ENCODE data around the gene MRAS.

- no peak for TF ChIP-seq EZH2 (IDR thresholded peaks at IDR 0.05; ENCODE audit: low read depth, low read length, severe bottlenecking)
- TF ChIP-seq USF2 (IDR thresholded peaks at IDR 0.05; ENCODE audit: low read length) = no peak
- TF ChIP-seq RAD21 (IDR thresholded peaks at IDR 0.05 in 1 of 2, conservative IDR thresholded peaks at IDR 0.05 in 1 of 2; ENCODE audit: low read depth in 2 of 2, low read length in 2 of 2) = no peak
- no peak for TF ChIP-seq RBBP5 (IDR thresholded peaks at IDR 0.05; ENCODE audit: borderline replicate concordance, low read depth, low read length)
- no peak for TF ChIP-seq EP300 (IDR thresholded peaks at IDR 0.05; ENCODE audit: borderline replicate concordance in 1 of 2, low read depth in 2 of 2, low read length in 2 of 2)
- TF ChIP-seq POLR2A (IDR thresholded peaks at IDR 0.05; ENCODE audit: control extremely low read depth in 1 of 2, low read depth in 2 of 2, low read length in 2 of 2) = no peak
Observed at GRCh38 chr3:138374573-138375134, 26.3 kb downstream of the MRAS start.
